ENCODE results near the gene EFS.
"Not testable (repeated sequence)": the region's sequence is repeated elsewhere in the genome, so short reads cannot be mapped to it uniquely, and the experiment has no call there.

EFS gene

GRCh38 chr14:23400496-23401149 lies 35.7 kb upstream of the EFS start:
- not testable (repeated sequence) for H3K27ac ChIP-seq; DNase-seq (ENCODE audit: low read depth, low spot score)

GRCh38 chr14:23399591-23399990 lies 34.6 kb upstream of the EFS start:
- H3K27ac ChIP-seq = no peak overlapping the region
- DNase-seq (ENCODE audit: low read depth, low spot score) = no peak

- no peak overlapping the region for H3K27ac ChIP-seq
- no peak for DNase-seq (ENCODE audit: low read depth, low spot score)
Measured at GRCh38 chr14:23399136-23399535, 34.2 kb upstream of the EFS start.

GRCh38 chr14:23398348-23398747 lies 33.4 kb upstream of the EFS start:
- DNase-seq (ENCODE audit: low read depth, low spot score) = no peak
- H3K27ac ChIP-seq = no peak overlapping the region

- no peak overlapping the region for H3K27ac ChIP-seq
- no peak for DNase-seq (ENCODE audit: low read depth, low spot score)
Measured at GRCh38 chr14:23396781-23397407, 31.9 kb upstream of the EFS start.

GRCh38 chr14:23396126-23396525 lies 31.2 kb upstream of the EFS start:
- no peak overlapping the region for H3K27ac ChIP-seq

GRCh38 chr14:23392613-23393012 lies 27.6 kb upstream of the EFS start:
- no peak overlapping the region for H3K27ac ChIP-seq
- no peak for DNase-seq (ENCODE audit: low read depth, low spot score)

More at GRCh38 chr14:23396126-23396525, 31.2 kb upstream of the EFS start:
- DNase-seq (ENCODE audit: low read depth, low spot score) = no peak

GRCh38 chr14:23389871-23390270 lies 24.9 kb upstream of the EFS start:
- DNase-seq (ENCODE audit: low read depth, low spot score); H3K27ac ChIP-seq: not testable (repeated sequence)

- DNase-seq (ENCODE audit: low read depth, low spot score) = no peak
- H3K27ac ChIP-seq = no peak overlapping the region
Measured at GRCh38 chr14:23389396-23389795, 24.4 kb upstream of the EFS start.

GRCh38 chr14:23388996-23389395 lies 24.0 kb upstream of the EFS start:
- H3K27ac ChIP-seq = no peak overlapping the region
- DNase-seq (ENCODE audit: low read depth, low spot score) = no peak

- no peak for DNase-seq (ENCODE audit: low read depth, low spot score)
- H3K27ac ChIP-seq = no peak overlapping the region
Measured at GRCh38 chr14:23387916-23388882, 23.2 kb upstream of the EFS start.

- no peak overlapping the region for H3K27ac ChIP-seq
- DNase-seq (ENCODE audit: low read depth, low spot score) = no peak
Measured at GRCh38 chr14:23386999-23387398, 22.0 kb upstream of the EFS start.

GRCh38 chr14:23386266-23386657 lies 21.3 kb upstream of the EFS start:
- not testable (repeated sequence) for DNase-seq (ENCODE audit: low read depth, low spot score); H3K27ac ChIP-seq

- no peak for DNase-seq (ENCODE audit: low read depth, low spot score)
Measured at GRCh38 chr14:23385642-23386265, 20.8 kb upstream of the EFS start.

GRCh38 chr14:23385244-23385641 lies 20.3 kb upstream of the EFS start:
- no peak for DNase-seq (ENCODE audit: low read depth, low spot score)
- no peak overlapping the region for H3K27ac ChIP-seq

More at GRCh38 chr14:23385642-23386265, 20.8 kb upstream of the EFS start:
- H3K27ac ChIP-seq = no peak overlapping the region

GRCh38 chr14:23384364-23385080 lies 19.6 kb upstream of the EFS start:
- DNase-seq (ENCODE audit: low read depth, low spot score) = no peak
- H3K27ac ChIP-seq = no peak overlapping the region

GRCh38 chr14:23382731-23383440 lies 17.9 kb upstream of the EFS start:
- no peak for DNase-seq (ENCODE audit: low read depth, low spot score)
- H3K27ac ChIP-seq = no peak overlapping the region

- no peak overlapping the region for H3K27ac ChIP-seq
- DNase-seq (ENCODE audit: low read depth, low spot score) = no peak
Measured at GRCh38 chr14:23382276-23382675, 17.3 kb upstream of the EFS start.

- H3K27ac ChIP-seq = no peak overlapping the region
- DNase-seq (ENCODE audit: low read depth, low spot score) = no peak
Measured at GRCh38 chr14:23381871-23382270, 16.9 kb upstream of the EFS start.

Measured in epithelial cell of prostate (primary cell).